H9 (cell line): ENCODE data around the gene CD48. TPM values are rescaled to one million over a fixed set of nuclear protein-coding genes. Genes with fewer than 3 reads are reported as not detected.
A peak's percentile ranks its signal among the peaks of the same experiment; 100 is the strongest.

ENCODE experiments used
- DNase-seq: peaks from one replicate; pipeline ENCODE4 v3.0.0-alpha.2; 2017
- H2AFZ ChIP-seq: one replicate; pipeline ENCODE4 v1.6.1; 2013; ENCODE audit warnings: mild to moderate bottlenecking, low read length, control low read depth, moderate library complexity
- H2AK5ac ChIP-seq: 2 replicates; pipeline ENCODE4 v1.6.1; 2013; ENCODE audit warnings: low read length, control low read depth, mixed read lengths; ENCODE audit not compliant: insufficient read length
- H2BK120ac ChIP-seq: one replicate; pipeline ENCODE4 v1.6.1; 2013; ENCODE audit warnings: low read depth, mild to moderate bottlenecking, low read length, control low read depth, inconsistent platforms; ENCODE audit not compliant: poor library complexity, severe bottlenecking
- H2BK12ac ChIP-seq: 2 replicates; pipeline ENCODE4 v1.6.1; 2013; ENCODE audit warnings: low read length, control low read depth, mixed read lengths, low read depth; ENCODE audit not compliant: insufficient read length
- H2BK15ac ChIP-seq: 2 replicates; pipeline ENCODE4 v1.6.1; 2013; ENCODE audit warnings: low read depth, low read length, control low read depth
- H2BK20ac ChIP-seq: one replicate; pipeline ENCODE4 v1.6.1; 2013; ENCODE audit warnings: low read depth, mild to moderate bottlenecking, low read length, control low read depth, inconsistent platforms; ENCODE audit not compliant: poor library complexity, severe bottlenecking
- H2BK5ac ChIP-seq: 2 replicates; pipeline ENCODE4 v1.6.1; 2013; ENCODE audit warnings: low read length, control low read depth, mixed read lengths; ENCODE audit not compliant: insufficient read length
- H3K14ac ChIP-seq: 2 replicates; pipeline ENCODE4 v1.6.1; 2013; ENCODE audit warnings: low read length, control low read depth; ENCODE audit not compliant: insufficient read depth
- H3K18ac ChIP-seq: 2 replicates; pipeline ENCODE4 v1.6.1; 2013; ENCODE audit warnings: low read depth, mild to moderate bottlenecking, mixed read lengths, low read length, control low read depth; ENCODE audit not compliant: insufficient read length
- H3K23ac ChIP-seq: 2 replicates; pipeline ENCODE4 v1.6.1; 2013; ENCODE audit warnings: low read length, control low read depth, mixed read lengths, low read depth; ENCODE audit not compliant: insufficient read length
- H3K23me2 ChIP-seq: 2 replicates; pipeline ENCODE4 v1.6.1; 2013; ENCODE audit warnings: low read depth, mild to moderate bottlenecking, mixed read lengths, low read length, control low read depth; ENCODE audit not compliant: insufficient read length, poor library complexity, severe bottlenecking
- H3K27ac ChIP-seq: 2 replicates; pipeline ENCODE4 v1.5.1; 2013; ENCODE audit warnings: low read length, control low read depth, mixed read lengths, low read depth; ENCODE audit not compliant: insufficient read length
- H3K27me3 ChIP-seq: 2 replicates; pipeline ENCODE4 v1.6.1; 2013; ENCODE audit warnings: low read length, control low read depth, inconsistent platforms; ENCODE audit not compliant: insufficient read depth
- H3K4ac ChIP-seq: 2 replicates; pipeline ENCODE4 v1.6.1; 2013; ENCODE audit warnings: low read depth, mild to moderate bottlenecking, control low read depth, inconsistent platforms, low read length, moderate library complexity
- H3K4me1 ChIP-seq: 2 replicates; pipeline ENCODE4 v1.6.1; 2013; ENCODE audit warnings: low read length, control low read depth, inconsistent platforms; ENCODE audit not compliant: insufficient read depth
- H3K4me2 ChIP-seq: 2 replicates; pipeline ENCODE4 v1.6.1; 2013; ENCODE audit warnings: low read length, control low read depth, mixed read lengths; ENCODE audit not compliant: insufficient read length, insufficient read depth
- H3K56ac ChIP-seq: 2 replicates; pipeline ENCODE4 v1.6.1; 2013; ENCODE audit warnings: low read depth, mild to moderate bottlenecking, mixed read lengths, low read length, control low read depth; ENCODE audit not compliant: insufficient read length
- H3K79me1 ChIP-seq: 2 replicates; pipeline ENCODE4 v1.6.1; 2013; ENCODE audit warnings: low read depth, mild to moderate bottlenecking, moderate library complexity, low read length, control low read depth, inconsistent platforms; ENCODE audit not compliant: insufficient read depth, poor library complexity, severe bottlenecking
- H3K79me2 ChIP-seq: 2 replicates; pipeline ENCODE4 v1.6.1; 2013; ENCODE audit warnings: low read length, control low read depth, inconsistent platforms; ENCODE audit not compliant: insufficient read depth
- H3K9ac ChIP-seq: 2 replicates; pipeline ENCODE4 v1.6.1; 2013; ENCODE audit warnings: low read length, control low read depth, mixed read lengths; ENCODE audit not compliant: insufficient read length; ENCODE audit errors: extremely low read depth
- H3K9me3 ChIP-seq: one replicate; pipeline ENCODE4 v1.6.1; 2013; ENCODE audit warnings: low read depth, low read length, inconsistent platforms; ENCODE audit not compliant: control insufficient read depth
- H3T11ph ChIP-seq: one replicate; pipeline ENCODE4 v1.6.1; 2013; ENCODE audit warnings: mild to moderate bottlenecking, low read length, control low read depth, inconsistent platforms
- H4K20me1 ChIP-seq: one replicate; pipeline ENCODE4 v1.6.1; 2013; ENCODE audit not compliant: control insufficient read depth, insufficient read length, insufficient read depth
- H4K5ac ChIP-seq: 2 replicates; pipeline ENCODE4 v1.6.1; 2013; ENCODE audit warnings: low read depth, mild to moderate bottlenecking, mixed read lengths, low read length, control low read depth; ENCODE audit not compliant: insufficient read length
- H4K8ac ChIP-seq: replicated peaks from 2 replicates; pipeline ENCODE4 v1.6.1; 2013; ENCODE audit warnings: low read length, control low read depth, mixed read lengths, low read depth; ENCODE audit not compliant: insufficient read length
- H4K91ac ChIP-seq: 2 replicates; pipeline ENCODE4 v1.6.1; 2013; ENCODE audit warnings: low read depth, mild to moderate bottlenecking, moderate library complexity, mixed read lengths, low read length, control low read depth; ENCODE audit not compliant: insufficient read length
- H3K27ac Mint-ChIP-seq, 3 experiments: 2 replicates in 2 of 3; 3 replicates in 1 of 3; pipeline ENCODE4 v1.8.0; 2020 to 2021; ENCODE audit warnings: mixed read lengths in 3 of 3, mild to moderate bottlenecking in 1 of 3, moderate library complexity in 1 of 3
- H3K27me3 Mint-ChIP-seq: 2 replicates; pipeline ENCODE4 v1.8.0; 2021; ENCODE audit warnings: low read depth, mild to moderate bottlenecking, moderate library complexity, mixed read lengths
- H3K36me3 Mint-ChIP-seq, 3 experiments: 2 replicates in 2 of 3; 3 replicates in 1 of 3; pipeline ENCODE4 v1.8.0; 2020 to 2021; ENCODE audit warnings: low read depth in 3 of 3, mixed read lengths in 3 of 3; ENCODE audit not compliant: insufficient read depth in 1 of 3
- H3K4me1 Mint-ChIP-seq, 2 experiments: 2 replicates each; pipeline ENCODE4 v1.8.0; 2020; ENCODE audit warnings: mixed read lengths in 2 of 2
- H3K4me3 Mint-ChIP-seq, 2 experiments: 2 replicates in 1 of 2; 3 replicates in 1 of 2; pipeline ENCODE4 v1.8.0; 2020 to 2021; ENCODE audit warnings: mild to moderate bottlenecking in 2 of 2, mixed read lengths in 2 of 2, moderate library complexity in 1 of 2
- H3K9me3 Mint-ChIP-seq, 2 experiments: 2 replicates in 1 of 2; 3 replicates in 1 of 2; pipeline ENCODE4 v1.8.0; 2020; ENCODE audit warnings: mild to moderate bottlenecking in 2 of 2, mixed read lengths in 2 of 2, moderate library complexity in 1 of 2
- WGBS: extraction: QIAGEN DNeasy Blood & Tissue Kit; methylation state at CpG from one replicate; pipeline ENCODE4 v1.1.7; 2013; ENCODE audit warnings: missing lambda C conversion rate, low lambda C conversion rate, mixed read lengths; ENCODE audit not compliant: insufficient read length; ENCODE audit errors: extremely low coverage; 5-methylcytosine and 5-hydroxymethylcytosine counted together
- total RNA-seq: library from RNA; stranded (reverse); gene quantifications from 2 replicates; pipeline ENCODE4 v1.2.1, GENCODE V29; 2021
- TF ChIP-seq, protein P1 (sequence below): fragments of 200-600 bp; sonication (generic); conservative IDR thresholded peaks from 3 replicates; pipeline ENCODE4 v1.8.0; 2021; ENCODE audit warnings: antibody characterized with exemption, mild to moderate bottlenecking

Gene CD48
- total RNA-seq, 1 experiment from 2014 or later = not detected

DNA sequence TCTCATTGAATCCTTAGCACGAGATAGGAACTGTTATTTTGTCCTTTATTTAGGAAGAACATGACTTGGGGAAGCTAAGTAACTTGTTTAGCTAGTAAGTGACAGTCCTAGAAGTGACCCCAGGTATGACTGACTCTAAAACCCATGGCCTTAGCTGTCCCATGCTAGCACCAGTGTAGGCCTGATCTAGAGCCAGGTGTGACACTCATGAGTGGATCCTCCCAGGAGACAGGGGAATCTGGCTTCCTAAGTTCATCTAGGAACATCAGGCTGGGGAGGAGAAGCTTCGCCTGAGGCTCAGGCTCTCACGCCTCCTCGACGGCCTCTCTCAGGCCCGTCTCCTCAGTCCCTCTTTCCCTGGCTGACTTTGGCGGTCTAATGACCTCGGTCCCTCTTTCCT lies 31.2 kb downstream of the CD48 start:
- no peak overlapping the region for H3T11ph ChIP-seq
- H3K56ac ChIP-seq = no peak overlapping the region
- H3K36me3 Mint-ChIP-seq = peaks cover 0 to 1% (median 0%) of the 10 kb centered on the region in 3 experiments; a peak in 2 of 7 replicates
- no CpG with 5 or more reads among the region's 8 CpGs for WGBS
- H3K23ac ChIP-seq = no peak overlapping the region
- no peak overlapping the region for H3K14ac ChIP-seq
- no peaks in the 10 kb centered on the region for H3K23me2 ChIP-seq
- no peak overlapping the region for H2BK15ac ChIP-seq
- no peaks in the 10 kb centered on the region for H3K79me1 ChIP-seq
- no peaks in the 10 kb centered on the region for H3K9me3 ChIP-seq
- no peak overlapping the region for H4K8ac ChIP-seq
- no peak overlapping the region for H3K9ac ChIP-seq
- no peak overlapping the region for H3K27ac ChIP-seq
- H2AK5ac ChIP-seq = no peak overlapping the region
- no peak overlapping the region for H4K91ac ChIP-seq
- no peak overlapping the region for H3K4me3 Mint-ChIP-seq
- H2BK20ac ChIP-seq = no peak overlapping the region
- H2BK12ac ChIP-seq = no peak overlapping the region
- no peaks in the 10 kb centered on the region for H3K27me3 ChIP-seq
- H3K18ac ChIP-seq = no peak overlapping the region
- DNase-seq = no peak
- no peak overlapping the region for H2AFZ ChIP-seq
- TF ChIP-seq, protein P1, sequence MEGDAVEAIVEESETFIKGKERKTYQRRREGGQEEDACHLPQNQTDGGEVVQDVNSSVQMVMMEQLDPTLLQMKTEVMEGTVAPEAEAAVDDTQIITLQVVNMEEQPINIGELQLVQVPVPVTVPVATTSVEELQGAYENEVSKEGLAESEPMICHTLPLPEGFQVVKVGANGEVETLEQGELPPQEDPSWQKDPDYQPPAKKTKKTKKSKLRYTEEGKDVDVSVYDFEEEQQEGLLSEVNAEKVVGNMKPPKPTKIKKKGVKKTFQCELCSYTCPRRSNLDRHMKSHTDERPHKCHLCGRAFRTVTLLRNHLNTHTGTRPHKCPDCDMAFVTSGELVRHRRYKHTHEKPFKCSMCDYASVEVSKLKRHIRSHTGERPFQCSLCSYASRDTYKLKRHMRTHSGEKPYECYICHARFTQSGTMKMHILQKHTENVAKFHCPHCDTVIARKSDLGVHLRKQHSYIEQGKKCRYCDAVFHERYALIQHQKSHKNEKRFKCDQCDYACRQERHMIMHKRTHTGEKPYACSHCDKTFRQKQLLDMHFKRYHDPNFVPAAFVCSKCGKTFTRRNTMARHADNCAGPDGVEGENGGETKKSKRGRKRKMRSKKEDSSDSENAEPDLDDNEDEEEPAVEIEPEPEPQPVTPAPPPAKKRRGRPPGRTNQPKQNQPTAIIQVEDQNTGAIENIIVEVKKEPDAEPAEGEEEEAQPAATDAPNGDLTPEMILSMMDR = no peak
- H3K4me2 ChIP-seq = no peak overlapping the region
- no peaks in the 10 kb centered on the region for H3K79me2 ChIP-seq
- no peak overlapping the region for H4K5ac ChIP-seq
- no peaks in the 10 kb centered on the region; a peak in 1 of 5 replicates for H3K9me3 Mint-ChIP-seq
- no peak overlapping the region for H2BK120ac ChIP-seq
- H3K4me1 Mint-ChIP-seq = peaks cover 9 to 12% of the 10 kb centered on the region in 2 experiments
- no peaks in the 10 kb centered on the region; the same call in none of the 2 replicates for H3K27me3 Mint-ChIP-seq
- H3K27ac Mint-ChIP-seq = peak overlapping the region in 1 of 3 experiments; percentile 83; a peak in 2 of 7 replicates
- no peak overlapping the region for H3K4ac ChIP-seq
- H3K4me1 ChIP-seq = peaks cover 3% of the 10 kb centered on the region
- H4K20me1 ChIP-seq = no peaks in the 10 kb centered on the region
- H2BK5ac ChIP-seq = no peak overlapping the region
